ENCODE measurements around the gene ONECUT2.

ONECUT2 gene

DNA sequence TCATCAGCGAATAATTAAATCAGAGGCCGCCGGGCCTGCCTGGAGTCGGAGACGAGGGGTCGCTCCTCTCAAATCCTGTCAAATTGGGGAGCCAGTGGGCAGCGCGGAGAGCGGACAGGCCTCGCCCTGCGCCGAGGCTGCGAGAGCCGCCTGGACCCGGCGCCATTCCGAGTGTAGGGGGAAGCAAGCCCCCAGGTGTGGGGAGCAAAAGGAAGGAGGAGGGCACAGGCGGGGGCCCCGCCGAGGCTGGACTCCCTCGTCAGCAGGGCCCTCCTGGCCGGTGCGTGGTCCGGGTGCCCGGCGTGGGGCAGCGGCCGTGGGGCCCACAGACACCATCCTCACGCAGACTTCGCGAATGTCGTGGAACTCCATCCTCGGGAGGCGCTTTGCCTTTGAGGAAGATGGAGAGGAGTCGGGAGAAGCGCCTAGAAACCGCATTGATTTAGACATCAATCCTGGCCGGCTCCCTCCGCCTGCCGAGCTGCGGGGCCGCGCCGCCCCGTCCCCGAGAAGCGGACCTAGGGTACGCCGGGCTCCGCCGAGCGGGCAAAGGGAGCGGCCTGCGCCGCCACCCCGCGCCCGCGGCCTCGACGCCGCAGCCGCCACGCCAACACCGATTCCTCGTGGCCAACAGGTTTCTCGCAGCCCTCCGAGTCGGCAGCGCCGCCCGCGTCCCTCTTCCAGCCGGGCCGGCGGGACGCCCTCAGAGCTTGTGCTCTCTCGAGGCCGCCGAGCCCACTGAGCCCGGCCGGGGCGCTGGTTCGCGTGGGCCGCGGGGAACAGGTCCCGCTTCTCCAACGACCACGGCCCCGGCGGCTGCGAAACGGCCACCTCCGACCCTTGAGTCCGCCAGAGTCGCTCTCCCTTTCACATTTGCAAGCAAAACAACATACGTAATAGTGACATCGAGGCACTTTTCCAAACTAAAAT lies 6.7 kb upstream of the ONECUT2 start:
- TF ChIP-seq, protein P1, sequence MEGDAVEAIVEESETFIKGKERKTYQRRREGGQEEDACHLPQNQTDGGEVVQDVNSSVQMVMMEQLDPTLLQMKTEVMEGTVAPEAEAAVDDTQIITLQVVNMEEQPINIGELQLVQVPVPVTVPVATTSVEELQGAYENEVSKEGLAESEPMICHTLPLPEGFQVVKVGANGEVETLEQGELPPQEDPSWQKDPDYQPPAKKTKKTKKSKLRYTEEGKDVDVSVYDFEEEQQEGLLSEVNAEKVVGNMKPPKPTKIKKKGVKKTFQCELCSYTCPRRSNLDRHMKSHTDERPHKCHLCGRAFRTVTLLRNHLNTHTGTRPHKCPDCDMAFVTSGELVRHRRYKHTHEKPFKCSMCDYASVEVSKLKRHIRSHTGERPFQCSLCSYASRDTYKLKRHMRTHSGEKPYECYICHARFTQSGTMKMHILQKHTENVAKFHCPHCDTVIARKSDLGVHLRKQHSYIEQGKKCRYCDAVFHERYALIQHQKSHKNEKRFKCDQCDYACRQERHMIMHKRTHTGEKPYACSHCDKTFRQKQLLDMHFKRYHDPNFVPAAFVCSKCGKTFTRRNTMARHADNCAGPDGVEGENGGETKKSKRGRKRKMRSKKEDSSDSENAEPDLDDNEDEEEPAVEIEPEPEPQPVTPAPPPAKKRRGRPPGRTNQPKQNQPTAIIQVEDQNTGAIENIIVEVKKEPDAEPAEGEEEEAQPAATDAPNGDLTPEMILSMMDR (IDR thresholded peaks at IDR 0.05; ENCODE audit: low read depth, low read length): no peak
- DNase-seq (ENCODE audit: extremely low read depth, low read depth): no peak

- TF ChIP-seq, protein P1 (IDR thresholded peaks at IDR 0.05; ENCODE audit: low read depth, low read length): no peak
- DNase-seq (ENCODE audit: extremely low read depth, low read depth): no peak
Observed at GRCh38 chr18:57429167-57430078, 5.8 kb upstream of the ONECUT2 start.

DNA sequence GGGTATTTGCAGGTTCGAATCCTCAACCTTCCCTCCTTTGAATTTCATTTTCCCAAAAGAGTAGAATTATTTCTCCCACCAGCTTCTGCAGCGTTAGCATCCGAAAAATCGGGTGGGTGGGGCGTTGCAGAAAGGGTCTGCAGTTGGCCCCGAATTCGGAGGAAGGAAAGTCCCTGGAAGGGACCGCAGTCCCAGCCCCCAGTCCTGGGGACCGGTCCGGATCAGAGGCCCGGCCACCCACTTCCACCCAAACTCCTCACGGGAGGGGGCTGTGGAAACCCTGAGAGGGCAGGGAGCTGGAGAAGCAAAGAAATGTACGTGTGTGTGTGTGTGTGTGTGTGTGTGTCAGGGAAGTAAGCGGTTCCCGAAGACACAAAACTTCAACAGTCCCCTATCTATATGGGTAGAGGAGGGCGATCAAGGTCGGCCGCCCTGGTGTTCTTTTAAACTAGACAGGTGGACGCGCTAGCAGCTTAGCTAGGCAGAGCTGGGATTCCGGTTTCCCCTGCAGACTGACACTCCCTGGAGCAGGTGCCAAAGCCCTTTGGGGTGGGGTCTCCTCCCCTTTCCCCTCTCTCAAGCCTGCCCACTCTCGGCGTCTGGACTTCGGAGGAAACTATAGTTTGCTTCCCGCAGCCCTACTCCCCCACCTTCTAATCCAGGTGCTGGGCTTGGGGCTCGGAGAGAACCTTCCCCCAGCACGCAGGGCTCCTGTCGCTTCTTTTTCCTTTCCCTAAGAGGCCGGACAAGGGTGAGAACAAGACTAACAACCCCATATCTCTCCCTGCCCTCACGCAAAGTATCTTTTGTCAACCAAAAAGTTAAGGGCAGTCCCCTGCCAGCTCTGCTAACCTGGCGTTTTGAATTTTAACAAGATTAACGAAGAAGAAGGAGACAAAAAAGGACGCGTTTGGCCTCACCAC lies 4.8 kb upstream of the ONECUT2 start:
- no peak for DNase-seq (ENCODE audit: extremely low read depth, low read depth)

DNA sequence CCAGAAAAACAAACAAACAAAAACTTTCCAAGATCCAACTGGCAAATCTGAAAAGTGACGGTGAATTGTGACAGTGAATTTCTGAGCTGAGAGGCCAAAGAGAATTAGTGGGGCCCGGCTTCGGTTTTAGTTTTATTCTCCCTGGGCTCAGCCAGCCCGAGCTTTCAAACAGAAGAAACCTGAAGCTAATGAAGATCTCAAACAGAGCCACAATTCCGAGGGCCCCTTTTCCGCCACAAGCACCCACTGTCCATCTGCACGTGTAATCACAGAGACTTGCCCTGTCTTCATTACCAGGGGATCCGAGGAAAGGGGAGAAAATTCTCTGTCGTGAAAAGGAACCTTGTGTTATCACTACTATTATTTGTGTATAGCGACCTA lies 4.2 kb upstream of the ONECUT2 start:
- TF ChIP-seq, protein P1 (IDR thresholded peaks at IDR 0.05; ENCODE audit: low read depth, low read length): no peak
- DNase-seq (ENCODE audit: extremely low read depth, low read depth): no peak

More for the DNA sequence above, 4.8 kb upstream of the ONECUT2 start:
- TF ChIP-seq, protein P1 (IDR thresholded peaks at IDR 0.05; ENCODE audit: low read depth, low read length): no peak

DNA sequence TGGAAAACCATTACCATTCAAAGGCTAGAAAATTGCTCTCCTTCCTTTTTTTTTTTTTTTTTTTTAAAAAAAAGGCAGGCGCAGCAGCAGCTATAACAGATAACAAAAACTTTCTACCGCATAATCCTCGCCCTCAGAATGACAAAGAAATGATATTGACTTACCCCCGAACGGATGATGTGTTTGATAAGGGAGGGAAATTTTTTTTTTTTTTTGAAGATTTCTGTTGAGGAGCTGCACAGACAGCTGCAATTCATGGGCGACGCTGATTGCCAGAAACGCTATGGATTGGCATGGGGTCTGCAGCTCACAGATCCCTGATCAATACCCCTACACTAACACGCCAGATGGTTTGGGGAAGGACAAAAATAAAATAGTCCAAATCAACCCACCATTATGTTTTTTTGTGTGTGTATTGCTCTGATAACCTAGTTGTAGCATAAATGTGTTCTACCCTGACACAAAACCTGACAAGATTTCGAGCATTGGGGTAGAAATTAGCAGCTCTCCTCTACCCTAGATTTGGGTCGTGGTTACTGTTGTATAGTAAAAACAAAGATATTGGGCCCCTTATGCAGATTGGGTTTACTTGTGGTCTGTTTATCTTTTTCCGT lies 3.6 kb upstream of the ONECUT2 start:
- TF ChIP-seq, protein P1 (IDR thresholded peaks at IDR 0.05; ENCODE audit: low read depth, low read length): no peak
- no peak for DNase-seq (ENCODE audit: extremely low read depth, low read depth)

DNA sequence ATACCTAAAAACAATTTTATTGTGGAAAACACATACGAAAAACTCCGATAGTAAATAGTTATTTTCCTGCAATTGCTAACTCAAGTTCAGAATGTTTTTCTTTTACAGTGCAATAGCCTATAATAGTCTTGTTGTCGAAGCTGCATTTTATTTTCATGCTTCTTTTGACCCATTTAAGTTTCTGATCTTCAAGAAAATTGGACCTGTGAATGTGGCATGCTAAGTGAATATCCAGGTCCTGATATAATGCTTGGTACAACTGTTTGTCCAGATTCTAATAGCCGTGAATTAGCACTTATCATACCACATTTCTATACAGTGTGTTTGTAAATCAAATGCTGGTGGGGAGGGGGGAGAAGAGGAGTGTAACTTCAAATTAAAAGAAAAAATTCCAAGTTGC lies 3.0 kb upstream of the ONECUT2 start:
- no peak for DNase-seq (ENCODE audit: extremely low read depth, low read depth)
- TF ChIP-seq, protein P1 (IDR thresholded peaks at IDR 0.05; ENCODE audit: low read depth, low read length): no peak

Measured in AG09319 (cell line).